ENCODE results near the gene XNDC1N. TPM values are rescaled to one million over a fixed set of nuclear protein-coding genes. Genes with fewer than 3 reads are reported as not detected.
A peak's percentile ranks its signal among the peaks of the same experiment; 100 is the strongest.

XNDC1N gene
- total and polyA plus RNA-seq, 2 of the 13 experiments (the other 11 are each of a cell fraction or from before 2014, with no cell fraction given): 3.4 to 7.5 TPM

GRCh38 chr11:71927820-71928736 lies at the start of gene XNDC1N (continued):
- TF ChIP-seq MAZ (IDR thresholded peaks at IDR 0.05; ENCODE audit: borderline replicate concordance, low read depth, low read length): 0 out of 2 replicates have a peak, but pooled peaks have one; percentile 16
- no peak for TF ChIP-seq MAZ (CRISPR knock-in tag; IDR thresholded peaks at IDR 0.05; ENCODE audit: low read depth)
- no peak for TF ChIP-seq NCOA1 (CRISPR knock-in tag; IDR thresholded peaks at IDR 0.05)
- no peak for TF ChIP-seq CENPT (CRISPR knock-in tag; IDR thresholded peaks at IDR 0.05; ENCODE audit: low read depth)
- TF ChIP-seq SATB2 (CRISPR knock-in tag; IDR thresholded peaks at IDR 0.05): 0 out of 2 replicates have a peak, but pooled peaks have one; percentile 34
- no peak for TF ChIP-seq PAX8 (CRISPR knock-in tag; IDR thresholded peaks at IDR 0.05; ENCODE audit: borderline replicate concordance)
- TF ChIP-seq KDM5A (IDR thresholded peaks at IDR 0.05; ENCODE audit: borderline replicate concordance, low read length): peak; percentile 88
- no peak; the same call in 1 of the 2 replicates for TF ChIP-seq ZBTB7B (CRISPR knock-in tag; IDR thresholded peaks at IDR 0.05)
- TF ChIP-seq, protein P1, sequence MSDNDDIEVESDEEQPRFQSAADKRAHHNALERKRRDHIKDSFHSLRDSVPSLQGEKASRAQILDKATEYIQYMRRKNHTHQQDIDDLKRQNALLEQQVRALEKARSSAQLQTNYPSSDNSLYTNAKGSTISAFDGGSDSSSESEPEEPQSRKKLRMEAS (IDR thresholded peaks at IDR 0.05): peak; percentile 84
- no peak for TF ChIP-seq ZNF343 (CRISPR knock-in tag; IDR thresholded peaks at IDR 0.05)
- TF ChIP-seq PHF21A (CRISPR knock-in tag; IDR thresholded peaks at IDR 0.05): peak; percentile 39; the same call in 1 of the 2 replicates
- TF ChIP-seq MAF1 (CRISPR knock-in tag; IDR thresholded peaks at IDR 0.05; ENCODE audit: borderline replicate concordance): no peak
- TF ChIP-seq, protein P2, sequence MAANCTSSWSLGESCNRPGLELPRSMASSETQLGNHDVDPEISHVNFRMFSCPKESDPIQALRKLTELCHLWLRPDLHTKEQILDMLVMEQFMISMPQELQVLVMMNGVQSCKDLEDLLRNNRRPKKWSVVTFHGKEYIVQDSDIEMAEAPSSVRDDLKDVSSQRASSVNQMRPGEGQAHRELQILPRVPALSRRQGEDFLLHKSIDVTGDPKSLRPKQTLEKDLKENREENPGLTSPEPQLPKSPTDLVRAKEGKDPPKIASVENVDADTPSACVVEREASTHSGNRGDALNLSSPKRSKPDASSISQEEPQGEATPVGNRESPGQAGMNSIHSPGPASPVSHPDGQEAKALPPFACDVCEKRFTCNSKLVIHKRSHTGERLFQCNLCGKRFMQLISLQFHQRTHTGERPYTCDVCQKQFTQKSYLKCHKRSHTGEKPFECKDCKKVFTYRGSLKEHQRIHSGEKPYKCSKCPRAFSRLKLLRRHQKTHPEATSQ (CRISPR knock-in tag; IDR thresholded peaks at IDR 0.05; ENCODE audit: borderline replicate concordance): no peak
- TF ChIP-seq ZNF629 (CRISPR knock-in tag; conservative IDR thresholded peaks at IDR 0.05): no peak
- TF ChIP-seq, protein P3, sequence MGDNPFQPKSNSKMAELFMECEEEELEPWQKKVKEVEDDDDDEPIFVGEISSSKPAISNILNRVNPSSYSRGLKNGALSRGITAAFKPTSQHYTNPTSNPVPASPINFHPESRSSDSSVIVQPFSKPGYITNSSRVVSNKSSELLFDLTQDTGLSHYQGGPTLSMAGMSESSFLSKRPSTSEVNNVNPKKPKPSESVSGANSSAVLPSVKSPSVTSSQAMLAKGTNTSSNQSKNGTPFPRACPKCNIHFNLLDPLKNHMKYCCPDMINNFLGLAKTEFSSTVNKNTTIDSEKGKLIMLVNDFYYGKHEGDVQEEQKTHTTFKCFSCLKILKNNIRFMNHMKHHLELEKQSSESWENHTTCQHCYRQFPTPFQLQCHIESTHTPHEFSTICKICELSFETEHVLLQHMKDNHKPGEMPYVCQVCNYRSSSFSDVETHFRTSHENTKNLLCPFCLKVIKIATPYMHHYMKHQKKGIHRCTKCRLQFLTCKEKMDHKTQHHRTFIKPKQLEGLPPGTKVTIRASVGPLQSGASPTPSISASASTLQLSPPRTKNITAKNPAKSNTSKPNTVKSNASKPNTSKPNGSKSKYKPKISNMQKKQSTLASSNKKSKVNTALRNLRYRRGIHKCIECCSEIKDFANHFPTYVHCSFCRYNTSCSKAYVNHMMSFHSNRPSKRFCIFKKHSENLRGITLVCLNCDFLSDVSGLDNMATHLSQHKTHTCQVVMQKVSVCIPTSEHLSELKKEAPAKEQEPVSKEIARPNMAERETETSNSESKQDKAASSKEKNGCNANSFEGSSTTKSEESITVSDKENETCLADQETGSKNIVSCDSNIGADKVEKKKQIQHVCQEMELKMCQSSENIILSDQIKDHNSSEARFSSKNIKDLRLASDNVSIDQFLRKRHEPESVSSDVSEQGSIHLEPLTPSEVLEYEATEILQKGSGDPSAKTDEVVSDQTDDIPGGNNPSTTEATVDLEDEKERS (CRISPR knock-in tag; IDR thresholded peaks at IDR 0.05): peak; percentile 74; the same call in 1 of the 2 replicates
- 0 out of 2 replicates have a peak, but pooled peaks have one; percentile 16 for TF ChIP-seq ZFX (CRISPR knock-in tag; IDR thresholded peaks at IDR 0.05; ENCODE audit: low read depth)
- TF ChIP-seq AGO2 (optimal IDR thresholded peaks at IDR 0.05; ENCODE audit: low read depth, low read length): no peak
- no peak for TF ChIP-seq ZNF547 (CRISPR knock-in tag; IDR thresholded peaks at IDR 0.05)
- TF ChIP-seq POLR2AphosphoS2 (IDR thresholded peaks at IDR 0.05; ENCODE audit: low read depth, low read length): no peak
- TF ChIP-seq, protein P4, sequence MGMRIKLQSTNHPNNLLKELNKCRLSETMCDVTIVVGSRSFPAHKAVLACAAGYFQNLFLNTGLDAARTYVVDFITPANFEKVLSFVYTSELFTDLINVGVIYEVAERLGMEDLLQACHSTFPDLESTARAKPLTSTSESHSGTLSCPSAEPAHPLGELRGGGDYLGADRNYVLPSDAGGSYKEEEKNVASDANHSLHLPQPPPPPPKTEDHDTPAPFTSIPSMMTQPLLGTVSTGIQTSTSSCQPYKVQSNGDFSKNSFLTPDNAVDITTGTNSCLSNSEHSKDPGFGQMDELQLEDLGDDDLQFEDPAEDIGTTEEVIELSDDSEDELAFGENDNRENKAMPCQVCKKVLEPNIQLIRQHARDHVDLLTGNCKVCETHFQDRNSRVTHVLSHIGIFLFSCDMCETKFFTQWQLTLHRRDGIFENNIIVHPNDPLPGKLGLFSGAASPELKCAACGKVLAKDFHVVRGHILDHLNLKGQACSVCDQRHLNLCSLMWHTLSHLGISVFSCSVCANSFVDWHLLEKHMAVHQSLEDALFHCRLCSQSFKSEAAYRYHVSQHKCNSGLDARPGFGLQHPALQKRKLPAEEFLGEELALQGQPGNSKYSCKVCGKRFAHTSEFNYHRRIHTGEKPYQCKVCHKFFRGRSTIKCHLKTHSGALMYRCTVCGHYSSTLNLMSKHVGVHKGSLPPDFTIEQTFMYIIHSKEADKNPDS (CRISPR knock-in tag; IDR thresholded peaks at IDR 0.05): no peak
- TF ChIP-seq ZNF317 (CRISPR knock-in tag; IDR thresholded peaks at IDR 0.05): peak; percentile 53; the same call in 1 of the 2 replicates
- peak; percentile 53; the same call in 1 of the 2 replicates for TF ChIP-seq FOXK1 (CRISPR knock-in tag; IDR thresholded peaks at IDR 0.05; ENCODE audit: borderline replicate concordance, low read depth)
